Measurements from ENCODE around the gene CORO2A.

- no peak for TF ChIP-seq CTCF (IDR thresholded peaks at IDR 0.05; ENCODE audit: low read depth, low read length, poor library complexity, severe bottlenecking)
- TF ChIP-seq EZH2phosphoT487 (IDR thresholded peaks at IDR 0.05; ENCODE audit: borderline replicate concordance, low read length) = no peak
Observed at GRCh38 chr9:98173181-98173580, 19.3 kb downstream of the CORO2A start.
